NT2/D1 (cell line): ENCODE measurements around the gene VPS33A.

Source experiments
- SUZ12 ChIP-seq: IDR thresholded peaks from 2 replicates; pipeline ENCODE4 v1.6.1; 2011; ENCODE audit not compliant: insufficient read length, insufficient read depth; ENCODE audit errors: extremely low read depth
- YY1 ChIP-seq: IDR thresholded peaks from 2 replicates; pipeline ENCODE4 v1.6.1; 2011; ENCODE audit not compliant: insufficient read length, insufficient read depth
- ZNF274 ChIP-seq: IDR thresholded peaks from 2 replicates; pipeline ENCODE4 v1.6.1; 2011; ENCODE audit warnings: mild to moderate bottlenecking, low read depth, low read length

DNA sequence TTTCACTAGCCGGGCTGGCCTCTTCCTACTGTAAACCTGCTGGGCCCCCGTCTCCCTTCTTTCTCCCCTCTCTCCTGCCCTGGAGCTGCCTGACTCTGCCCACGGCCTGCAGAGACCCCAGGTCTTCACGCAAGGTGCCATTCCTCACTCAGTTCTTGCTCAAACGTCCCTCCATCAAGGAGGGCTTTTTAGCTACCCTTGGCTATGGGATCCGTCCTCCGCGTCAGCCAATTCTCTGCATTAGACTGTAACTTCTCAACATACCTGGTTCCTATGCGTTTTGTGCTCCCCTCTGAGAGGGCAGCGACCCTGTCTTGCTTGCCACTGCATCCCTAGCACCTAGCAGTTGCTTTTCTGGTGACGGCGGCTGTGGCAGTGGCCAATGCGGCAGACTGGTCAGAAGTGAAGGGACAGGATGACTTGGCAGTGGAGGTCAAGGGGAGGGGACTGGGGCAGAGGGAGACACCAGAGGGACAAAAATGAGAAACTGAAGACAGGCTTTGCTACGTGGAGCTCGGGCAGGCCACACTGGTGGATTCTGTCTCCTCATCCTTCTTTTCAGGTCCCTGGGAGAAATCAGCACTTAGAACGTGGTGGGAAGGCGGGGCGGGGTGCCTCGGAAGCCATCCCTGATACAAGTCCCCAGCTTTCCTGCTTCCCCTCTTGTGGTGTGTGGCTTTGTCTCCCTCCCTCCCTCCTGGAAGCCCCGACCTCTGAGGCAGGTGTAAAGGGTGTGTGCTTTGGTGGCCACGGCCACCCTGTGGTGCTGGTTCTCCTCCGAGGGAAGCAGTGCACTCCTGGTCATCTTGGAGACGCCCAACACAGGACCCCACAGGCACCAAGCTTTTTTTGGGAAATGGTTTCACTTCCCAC, 61.0 kb downstream of the VPS33A start:
- no peak for TF ChIP-seq ZNF274
- TF ChIP-seq YY1: no peak
- no peak for TF ChIP-seq SUZ12
